ENCODE results near the gene UMPS. TPM values are rescaled to one million over a fixed set of nuclear protein-coding genes. Genes with fewer than 3 reads are reported as not detected.
A peak's percentile ranks its signal among the peaks of the same experiment; 100 is the strongest.

Gene UMPS
- total RNA-seq, 1 donor from 2014 or later = 47.6 TPM

DNA sequence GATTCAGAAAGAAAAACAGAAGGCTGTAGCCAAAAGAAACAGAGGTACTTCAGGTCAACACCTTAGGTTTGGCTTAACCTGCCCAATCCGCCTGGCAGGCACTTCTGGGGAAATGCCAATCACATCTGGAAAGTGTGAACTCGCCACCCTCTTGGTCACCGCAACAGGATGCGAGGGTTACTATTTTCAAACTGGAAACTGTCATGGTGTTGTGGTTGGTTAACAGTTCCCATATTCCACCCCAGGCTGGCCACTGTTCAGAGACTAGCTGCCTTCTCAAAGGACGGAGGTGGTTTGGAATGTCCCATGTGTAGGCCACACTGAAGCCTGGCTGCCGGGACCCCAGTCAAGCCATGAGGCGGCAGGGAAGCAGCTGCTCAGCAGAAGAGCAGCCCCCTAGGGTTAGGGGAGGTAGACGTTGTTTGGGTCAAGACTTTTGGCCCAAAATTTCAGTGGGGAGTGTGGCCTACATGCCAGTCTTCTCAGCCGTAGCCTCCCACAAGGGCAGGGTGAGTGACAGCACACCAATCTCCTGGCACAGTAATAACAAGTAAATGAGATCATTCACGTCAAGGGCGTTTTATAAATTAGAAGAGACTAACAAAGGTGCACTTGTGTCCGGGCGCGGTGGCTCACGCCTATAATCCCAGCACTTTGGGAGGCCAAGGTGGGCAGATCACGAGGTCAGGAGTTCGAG is 54.6 kb downstream of the UMPS start:
- Mint-ChIP-seq H3K9me3 (no peaks in the 10 kb centered on the region), H3K4me1 (peaks cover 14% of the 10 kb centered on the region), H3K4me3 (no peak overlapping the region), H3K36me3 (peaks cover 2% of the 10 kb centered on the region), H3K27ac (no peak overlapping the region), H3K27me3 (ENCODE audit: insufficient read depth, low read depth) (peaks cover 2% of the 10 kb centered on the region)
- H3K9ac ChIP-seq = no peak overlapping the region
- H3F3A ChIP-seq (ENCODE audit: low read depth) = peaks cover 5% of the 10 kb centered on the region
- TF ChIP-seq EZH2phosphoT487 (IDR thresholded peaks at IDR 0.05) (no peak), EZH2 (IDR thresholded peaks at IDR 0.05) (no peak), CTCF (IDR thresholded peaks at IDR 0.05) (no peak)
- no peaks in the 10 kb centered on the region for H3K9me3 ChIP-seq (ENCODE audit: low read depth)
- no peaks in the 10 kb centered on the region for H3K79me2 ChIP-seq (ENCODE audit: low read depth)
- no peak overlapping the region for H3K27ac ChIP-seq
- no peak overlapping the region for H3K4me3 ChIP-seq
- no peaks in the 10 kb centered on the region for H3K36me3 ChIP-seq
- no peak overlapping the region for H2AFZ ChIP-seq (replicated peaks)
- H3K4me2 ChIP-seq = no peak overlapping the region
- no peaks in the 10 kb centered on the region for H3K27me3 ChIP-seq
- peaks cover 13% of the 10 kb centered on the region for H4K20me1 ChIP-seq (ENCODE audit: low read depth)
- H3K4me1 ChIP-seq = peaks cover 17% of the 10 kb centered on the region
- no peak for DNase-seq (ENCODE audit: low spot score)

- DNase-seq (ENCODE audit: low spot score) = no peak
- H3K9ac ChIP-seq = no peak overlapping the region
- Mint-ChIP-seq H3K36me3 (peaks cover 2% of the 10 kb centered on the region), H3K4me1 (peaks cover 7% of the 10 kb centered on the region), H3K9me3 (no peaks in the 10 kb centered on the region), H3K27me3 (ENCODE audit: insufficient read depth, low read depth) (peaks cover 2% of the 10 kb centered on the region), H3K4me3 (no peak overlapping the region), H3K27ac (no peak overlapping the region)
- TF ChIP-seq EZH2 (IDR thresholded peaks at IDR 0.05) = no peak
- no peak for TF ChIP-seq CTCF (IDR thresholded peaks at IDR 0.05)
- no peak for TF ChIP-seq EZH2phosphoT487 (IDR thresholded peaks at IDR 0.05)
- H3K9me3 ChIP-seq (ENCODE audit: low read depth) = no peaks in the 10 kb centered on the region
- peaks cover 13% of the 10 kb centered on the region for H3K4me1 ChIP-seq
- H3K36me3 ChIP-seq = no peaks in the 10 kb centered on the region
- no peak overlapping the region for H2AFZ ChIP-seq (replicated peaks)
- H3F3A ChIP-seq (ENCODE audit: low read depth) = peaks cover 5% of the 10 kb centered on the region
- H3K27me3 ChIP-seq = no peaks in the 10 kb centered on the region
- no peaks in the 10 kb centered on the region for H3K79me2 ChIP-seq (ENCODE audit: low read depth)
- no peak overlapping the region for H3K4me3 ChIP-seq
- no peak overlapping the region for H3K27ac ChIP-seq
- no peak overlapping the region for H3K4me2 ChIP-seq
- H4K20me1 ChIP-seq (ENCODE audit: low read depth) = peaks cover 13% of the 10 kb centered on the region
Observed at GRCh38 chr3:124785973-124786372, 55.7 kb downstream of the UMPS start.

DNA sequence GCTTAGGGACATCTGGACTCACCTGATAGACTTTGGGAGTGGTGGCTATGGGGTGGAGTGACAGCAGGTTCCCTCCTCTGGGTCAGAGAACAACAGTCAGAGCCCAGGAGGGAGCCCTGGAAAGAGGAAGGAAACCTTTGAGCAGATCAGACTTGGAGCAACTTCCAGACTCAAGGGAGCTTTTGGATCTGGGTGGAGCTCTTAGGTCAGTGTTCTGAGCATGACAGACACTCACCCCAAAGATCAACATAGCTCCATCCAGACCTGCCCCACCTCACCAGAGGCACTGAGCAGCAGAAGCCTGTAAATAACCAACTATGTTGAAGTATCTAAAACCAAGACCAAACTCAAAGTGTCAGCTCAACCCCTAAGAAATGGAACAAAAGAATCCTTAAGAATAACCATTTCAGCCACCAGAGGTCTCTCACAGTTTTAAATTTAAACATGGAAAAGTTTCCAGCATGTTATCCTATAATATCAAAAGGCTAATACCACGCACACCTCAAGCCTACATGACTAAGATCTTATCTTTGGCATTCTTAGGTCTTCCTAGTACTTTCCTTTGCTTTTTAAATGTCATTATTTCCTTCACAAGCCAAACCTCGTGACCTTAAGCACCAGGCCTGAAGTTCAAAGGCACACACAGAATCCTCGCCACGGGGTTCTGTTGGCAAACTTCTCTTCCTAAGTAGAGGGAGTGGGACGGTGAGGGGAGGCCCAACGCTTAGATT is 56.4 kb downstream of the UMPS start:
- Mint-ChIP-seq H3K4me1 (peaks cover 2% of the 10 kb centered on the region), H3K9me3 (no peaks in the 10 kb centered on the region), H3K27me3 (ENCODE audit: insufficient read depth, low read depth) (peaks cover 2% of the 10 kb centered on the region), H3K36me3 (peaks cover 6% of the 10 kb centered on the region), H3K4me3 (no peak overlapping the region), H3K27ac (peak overlapping the region; percentile 35)
- Histone ChIP-seq H3K9me3 (ENCODE audit: low read depth) (no peaks in the 10 kb centered on the region), H3K79me2 (ENCODE audit: low read depth) (no peaks in the 10 kb centered on the region), H4K20me1 (ENCODE audit: low read depth) (peaks cover 6% of the 10 kb centered on the region), H3K4me2 (no peak overlapping the region), H3K27ac (no peak overlapping the region), H3K36me3 (no peaks in the 10 kb centered on the region), H3F3A (ENCODE audit: low read depth) (peaks cover 5% of the 10 kb centered on the region), H3K27me3 (no peaks in the 10 kb centered on the region), H3K9ac (no peak overlapping the region), H2AFZ (replicated peaks) (no peak overlapping the region), H3K4me1 (peaks cover 9% of the 10 kb centered on the region), H3K4me3 (no peak overlapping the region)
- TF ChIP-seq CTCF (IDR thresholded peaks at IDR 0.05) (peak; percentile 28), EZH2 (IDR thresholded peaks at IDR 0.05) (no peak), EZH2phosphoT487 (IDR thresholded peaks at IDR 0.05) (no peak)
- DNase-seq (ENCODE audit: low spot score) = no peak
